GM18868 (cell line): ENCODE data around the gene RAP1B.

Experiments used
- ATAC-seq: cut with Tn5 transposase; IDR thresholded peaks from one replicate; pipeline ENCODE4 v1.9.1; 2021; ENCODE audit warnings: mild to moderate bottlenecking, moderate library complexity; ENCODE audit not compliant: unreplicated experiment

RAP1B gene

DNA sequence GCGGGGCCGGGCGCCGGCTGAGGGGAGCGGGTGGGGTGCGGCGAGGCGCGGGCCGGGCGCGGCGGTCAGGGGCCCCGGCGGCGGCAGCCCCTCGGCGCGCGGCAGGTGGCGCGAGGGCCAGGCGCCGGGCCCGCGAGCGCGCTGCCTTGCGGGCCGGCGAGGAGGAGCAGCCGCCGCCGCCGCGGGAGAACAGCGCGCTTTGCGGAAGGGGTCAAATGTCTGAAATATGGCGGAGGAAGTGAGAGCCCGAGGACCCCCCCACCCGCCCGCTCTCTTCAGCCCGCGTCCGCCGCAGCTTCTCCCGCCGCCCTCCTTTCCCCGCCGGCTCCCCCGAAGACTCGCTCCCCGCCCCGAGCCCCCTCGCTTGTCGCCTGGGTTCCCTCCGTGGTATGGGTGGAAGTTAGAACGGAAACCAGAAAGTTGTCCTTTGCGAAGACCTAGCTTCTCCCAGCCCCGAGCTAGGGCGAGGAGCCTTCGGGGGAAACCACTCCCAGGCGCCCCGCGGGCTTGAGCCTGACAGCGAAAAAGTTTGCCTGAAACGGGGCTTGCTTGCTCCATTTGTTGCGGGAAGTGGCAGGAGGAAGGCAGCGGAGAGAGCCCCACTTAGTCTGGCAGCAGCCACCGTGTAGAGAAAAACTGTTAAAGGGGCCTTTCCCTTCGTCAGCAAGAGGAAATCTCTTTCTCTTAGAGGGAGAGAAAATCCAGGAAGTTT lies 551 bp downstream of the RAP1B start:
- ATAC-seq, result peak; percentile 25

DNA sequence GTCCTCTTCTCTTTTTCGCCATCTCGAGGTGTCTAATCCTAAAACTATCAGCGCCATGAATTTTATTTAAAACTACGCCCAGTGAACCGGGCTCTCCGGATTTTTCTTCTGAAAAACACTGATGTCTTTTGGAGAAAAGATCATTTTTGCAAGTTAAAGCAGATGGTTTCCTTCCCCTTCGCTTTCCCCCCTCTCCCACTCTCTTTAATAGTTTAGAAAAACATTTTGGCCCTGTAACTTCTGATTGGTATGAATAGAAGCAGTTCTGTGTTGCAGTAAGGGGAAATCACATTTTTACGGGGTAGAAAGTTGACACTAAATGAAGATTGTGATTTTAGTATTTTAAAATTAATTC lies 1.1 kb downstream of the RAP1B start:
- no peak for ATAC-seq

DNA sequence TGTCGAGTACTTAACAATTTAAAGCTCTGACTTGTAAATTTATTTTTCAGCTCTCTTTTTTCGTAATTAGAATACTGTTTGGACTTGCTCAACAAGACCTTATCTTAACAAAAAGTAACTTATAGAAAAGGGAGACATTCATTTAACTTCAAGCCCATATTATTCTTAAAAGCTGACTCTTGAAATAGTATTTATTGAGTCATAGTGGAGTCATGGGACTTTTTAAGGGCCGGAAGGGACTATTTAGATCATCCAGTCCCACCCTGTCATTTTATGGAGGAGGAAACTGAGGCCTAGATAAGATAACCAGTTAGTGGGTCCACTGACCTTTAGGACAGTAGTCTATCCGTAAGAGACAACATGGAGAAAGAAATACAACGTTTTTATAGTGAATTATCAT lies 1.5 kb downstream of the RAP1B start:
- ATAC-seq, result no peak

DNA sequence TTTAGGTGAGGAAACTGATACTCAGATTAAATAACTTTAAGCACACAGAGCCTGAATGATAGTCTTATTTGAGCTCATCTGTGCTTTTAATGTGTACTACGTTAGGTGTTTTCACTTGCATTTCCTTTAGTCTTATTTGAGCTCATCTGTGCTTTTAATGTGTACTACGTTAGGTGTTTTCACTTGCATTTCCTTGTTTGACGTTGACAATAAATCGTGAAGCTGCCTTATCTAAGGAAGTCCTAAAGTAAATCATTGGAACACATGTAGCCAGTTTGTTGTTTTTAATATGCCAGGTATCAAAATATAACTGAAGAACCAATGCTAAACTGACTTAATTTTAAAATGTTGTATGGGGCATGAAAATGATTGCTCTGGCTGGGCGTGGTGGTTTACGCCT lies 2.0 kb downstream of the RAP1B start:
- ATAC-seq, result no peak

DNA sequence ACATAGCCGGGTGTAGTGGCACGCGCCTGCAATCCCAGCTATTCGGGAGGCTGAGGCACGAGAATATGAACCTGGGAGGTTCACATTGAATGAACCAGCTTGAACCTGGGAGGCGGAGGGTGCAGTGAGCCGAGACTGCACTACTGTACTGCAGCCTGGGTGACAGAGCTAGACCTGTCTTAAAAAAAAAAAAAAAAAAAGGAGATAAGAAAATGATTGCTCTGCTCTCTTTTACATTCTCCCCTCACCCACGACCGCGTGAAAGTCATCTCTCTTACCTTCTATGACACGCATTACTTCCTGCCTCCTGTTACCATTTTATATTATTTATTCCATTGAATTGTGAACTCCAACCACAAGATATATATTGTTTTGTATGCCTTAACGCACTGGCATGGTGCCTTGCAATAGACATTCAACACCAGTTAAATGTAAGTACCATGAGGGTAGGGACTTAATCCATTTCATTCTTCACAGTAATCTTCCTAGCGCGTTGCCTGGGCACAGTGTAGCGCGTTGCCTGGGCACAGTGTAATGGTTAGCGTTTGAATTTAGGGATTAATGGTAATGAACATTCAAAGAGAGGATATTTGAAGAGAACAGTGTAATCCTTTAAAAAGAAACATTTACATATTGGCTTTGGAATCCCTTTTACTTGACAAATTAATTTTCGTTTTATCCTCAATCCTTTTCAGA lies 2.7 kb downstream of the RAP1B start:
- no peak for ATAC-seq

DNA sequence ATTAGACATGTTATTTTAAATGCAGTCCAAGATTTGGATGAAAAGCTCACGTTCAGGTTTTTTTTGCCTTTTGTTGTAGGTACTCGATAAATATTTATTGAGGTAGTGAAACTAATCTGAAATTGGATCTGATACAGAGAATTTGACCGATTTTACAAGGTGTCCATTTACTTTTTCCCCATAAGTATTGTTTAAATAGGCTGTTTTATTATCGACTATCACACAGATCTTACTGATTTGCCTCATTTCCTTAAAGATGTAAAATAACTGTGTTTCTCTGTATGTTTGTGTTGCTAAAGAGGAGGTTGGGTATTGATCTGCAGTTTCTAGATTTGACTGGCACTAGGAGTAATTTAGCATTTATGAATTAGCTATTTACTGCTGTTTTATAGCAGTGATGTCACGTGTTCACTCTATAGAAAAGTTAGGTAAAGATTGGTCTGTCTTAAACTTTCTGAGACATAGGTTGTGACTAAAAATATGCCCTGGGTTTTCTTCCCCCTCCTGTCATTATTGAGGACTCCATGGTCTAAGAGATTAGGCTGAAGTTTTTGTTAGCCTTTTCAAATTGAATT lies 3.5 kb downstream of the RAP1B start:
- ATAC-seq, result no peak

DNA sequence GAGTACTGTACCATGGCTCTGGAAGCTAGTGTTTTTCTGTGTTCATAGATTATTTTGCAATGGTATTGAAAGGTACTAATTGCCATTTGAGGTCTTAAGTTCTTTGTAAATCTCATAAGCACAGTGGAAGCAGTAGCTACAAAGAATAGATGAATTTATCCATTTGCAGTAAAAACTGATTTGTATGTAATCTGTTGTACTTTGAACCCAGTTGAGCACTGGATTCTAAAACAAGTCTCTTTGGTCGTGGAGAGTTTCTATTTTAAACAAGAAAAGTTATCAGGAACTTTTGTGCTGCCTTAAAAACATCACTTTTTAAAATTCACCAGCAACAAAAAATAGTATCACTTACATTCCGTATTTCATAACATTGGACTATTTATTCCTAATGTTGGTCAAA lies 4.1 kb downstream of the RAP1B start:
- no peak for ATAC-seq

DNA sequence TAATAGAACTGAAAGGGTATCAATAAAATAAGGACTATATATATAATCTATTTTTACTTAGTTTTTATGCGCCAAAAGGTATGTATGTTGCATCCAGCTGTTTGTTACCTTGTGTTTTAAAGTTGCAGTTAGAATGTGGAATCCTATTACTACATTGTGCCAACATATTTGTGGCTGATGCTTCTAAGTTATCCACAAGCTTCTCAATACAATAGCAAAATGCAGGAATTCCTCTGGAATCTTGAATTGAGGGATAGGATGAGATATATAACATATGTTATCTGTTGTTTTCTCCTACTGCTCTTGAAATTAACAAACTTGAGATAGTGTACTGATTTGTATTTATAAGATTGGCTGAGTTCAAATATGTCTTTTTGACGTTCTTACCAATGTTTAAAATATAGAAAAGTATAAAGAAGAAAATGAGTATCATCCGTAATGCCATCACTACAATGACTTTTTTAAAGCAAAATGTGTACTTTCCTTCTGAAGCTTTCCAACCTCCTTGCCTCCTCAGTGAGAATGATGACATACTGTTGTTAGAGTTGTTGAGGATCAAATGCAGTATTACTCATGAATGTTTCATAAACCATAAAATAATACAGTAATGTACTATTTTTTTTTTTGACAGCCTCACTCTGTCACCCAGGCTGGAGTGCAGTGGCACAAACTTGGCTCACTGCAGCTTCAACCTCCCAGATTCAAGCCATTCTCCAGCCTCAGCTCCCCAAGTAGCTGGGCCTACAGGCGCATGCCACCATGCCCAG lies 6.6 kb downstream of the RAP1B start:
- no peak for ATAC-seq

DNA sequence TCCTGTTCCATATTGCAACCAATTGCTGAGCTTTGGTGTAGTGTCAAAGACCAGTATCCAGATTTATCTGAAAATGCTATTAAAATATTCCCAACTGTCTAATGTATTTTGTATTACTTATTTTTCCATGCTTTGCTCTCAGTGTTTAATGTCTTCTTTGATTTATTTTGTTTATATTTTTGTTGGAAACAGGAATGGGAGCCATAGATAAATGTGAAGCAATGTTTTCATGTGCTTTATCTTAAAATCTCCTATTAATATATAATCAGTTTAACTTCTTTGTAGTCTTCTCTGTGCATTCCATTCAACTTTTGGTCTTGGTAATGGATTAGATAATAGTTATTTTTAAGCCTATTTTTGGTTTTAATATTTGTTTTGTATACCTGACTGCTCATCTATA lies 8.8 kb downstream of the RAP1B start:
- no peak for ATAC-seq

DNA sequence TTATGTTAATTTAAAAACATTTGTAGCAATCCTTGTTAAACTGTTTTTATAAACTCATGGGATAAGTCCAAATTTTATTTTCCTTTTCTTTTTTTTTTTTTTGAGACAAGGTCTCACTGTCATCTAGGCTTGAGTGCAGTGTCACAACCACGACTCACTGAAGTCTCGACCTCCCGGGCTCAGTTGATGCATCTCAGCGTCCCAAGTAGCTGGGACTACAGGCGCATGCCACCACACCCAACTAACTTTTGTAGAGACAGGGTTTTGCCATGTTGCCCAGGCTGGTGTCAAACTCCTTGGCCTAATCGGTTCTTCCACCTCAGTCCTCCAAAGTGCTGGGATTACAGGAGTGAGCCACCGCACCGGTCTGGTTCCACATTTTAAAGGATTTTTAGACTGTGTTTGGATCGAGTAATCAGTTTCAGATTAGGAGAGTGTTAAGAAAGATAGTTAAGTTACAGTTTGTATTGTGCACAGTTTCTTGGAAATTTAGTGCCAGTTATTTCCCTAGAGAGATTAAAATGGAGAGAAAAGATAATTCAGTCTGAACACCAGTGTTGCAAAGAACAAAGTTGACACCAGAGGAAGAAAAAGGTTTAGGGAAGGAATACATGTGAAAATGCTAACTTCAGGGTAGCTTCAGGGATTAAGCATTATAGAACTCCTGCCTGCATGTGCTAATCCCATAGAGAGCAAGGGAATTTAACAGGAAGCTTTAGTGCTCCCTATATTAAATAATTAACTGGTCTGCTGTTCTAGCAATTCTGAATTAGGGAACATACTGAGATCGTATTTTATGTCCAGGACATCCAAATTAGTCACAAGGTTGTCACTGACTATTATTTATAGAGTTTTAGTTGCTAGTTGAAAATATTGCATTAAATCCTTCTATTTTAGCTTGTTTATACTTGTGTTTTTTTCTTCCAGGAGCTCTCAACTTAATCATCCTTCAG lies 10.1 kb downstream of the RAP1B start:
- no peak for ATAC-seq

DNA sequence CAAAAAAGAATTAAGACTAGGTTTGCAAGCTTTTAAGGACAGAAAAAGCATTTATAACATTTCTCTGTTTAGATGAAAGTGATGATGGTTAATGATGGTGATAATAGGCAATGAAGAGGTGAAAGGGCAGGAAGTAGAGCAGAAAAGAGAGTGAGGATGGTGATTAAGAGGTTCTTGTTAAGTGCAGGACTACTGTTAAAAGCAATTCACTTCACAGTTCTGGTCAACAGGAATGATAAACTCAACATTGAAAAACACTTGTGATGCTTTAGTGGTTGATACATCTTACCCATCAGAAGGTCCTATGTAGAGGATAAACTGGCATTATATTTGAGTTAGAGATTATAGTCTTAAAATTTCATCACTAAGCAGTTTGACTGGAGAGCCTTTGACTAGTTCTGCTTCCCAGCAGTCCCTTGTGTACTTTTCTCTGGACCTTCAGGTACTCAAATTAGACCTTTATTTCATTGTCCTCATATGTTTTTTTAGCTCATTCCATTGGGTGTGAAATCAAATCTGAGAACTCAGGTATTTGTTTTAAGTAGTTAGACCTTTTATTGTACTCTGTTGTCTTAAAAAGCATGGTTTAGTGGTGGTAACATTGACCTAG lies 10.9 kb downstream of the RAP1B start:
- ATAC-seq, result no peak

DNA sequence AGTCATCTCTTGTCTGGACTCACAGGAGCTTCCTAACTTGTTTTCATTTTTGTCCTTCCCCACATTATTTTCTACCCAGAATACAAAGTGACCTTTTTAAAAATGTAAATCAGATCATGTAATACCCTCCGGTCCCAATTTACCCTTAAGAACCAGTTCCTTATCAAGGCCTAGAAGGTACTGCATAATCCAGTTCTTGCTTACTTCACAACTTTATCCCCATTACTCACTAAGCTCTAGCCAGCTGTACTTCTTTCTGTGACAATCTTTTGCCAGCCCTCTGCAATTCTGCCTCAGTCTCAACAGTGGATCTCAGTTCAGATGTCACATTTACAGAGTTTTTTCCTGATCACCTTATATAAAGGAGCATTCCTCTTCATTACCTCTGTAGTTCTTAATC lies 11.6 kb downstream of the RAP1B start:
- no peak for ATAC-seq

DNA sequence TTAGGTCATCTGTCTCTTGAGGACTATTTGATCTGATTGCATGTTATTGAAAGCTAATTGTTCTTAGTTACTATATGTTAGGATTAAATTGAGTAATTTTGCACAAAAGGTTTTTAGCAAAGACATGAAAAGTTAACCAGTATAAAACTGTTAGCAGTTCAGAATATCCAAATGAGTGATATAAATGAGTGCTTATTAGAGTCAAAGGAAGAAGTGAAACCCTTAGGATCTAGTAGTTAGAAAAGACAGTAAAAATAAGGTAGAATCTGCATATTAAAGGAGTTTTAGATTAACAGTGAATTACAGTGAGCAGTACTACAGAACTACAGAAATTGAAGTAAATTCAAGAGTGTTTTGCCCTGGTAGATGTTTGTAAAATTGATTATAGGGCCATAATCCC lies 12.4 kb downstream of the RAP1B start:
- ATAC-seq, result no peak

DNA sequence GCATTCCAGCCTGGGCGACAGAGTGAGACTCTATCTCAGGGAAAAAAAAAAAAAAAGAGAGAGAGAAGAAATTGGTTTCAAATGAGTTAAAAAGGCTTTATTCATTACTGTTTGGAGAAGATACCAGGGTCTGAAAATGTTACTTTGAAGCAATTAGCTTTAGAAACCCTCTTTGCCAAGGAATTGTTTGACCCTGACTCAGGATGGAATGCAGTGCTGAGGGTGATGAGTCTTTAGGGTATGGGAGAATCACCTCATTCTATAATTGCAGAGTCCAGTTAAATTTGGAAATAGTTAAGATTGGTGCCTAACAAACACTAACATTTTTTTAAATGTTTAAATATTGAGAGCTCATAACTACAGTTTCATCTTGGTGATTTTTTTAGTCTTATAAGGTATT lies 13.3 kb downstream of the RAP1B start:
- ATAC-seq, result no peak

DNA sequence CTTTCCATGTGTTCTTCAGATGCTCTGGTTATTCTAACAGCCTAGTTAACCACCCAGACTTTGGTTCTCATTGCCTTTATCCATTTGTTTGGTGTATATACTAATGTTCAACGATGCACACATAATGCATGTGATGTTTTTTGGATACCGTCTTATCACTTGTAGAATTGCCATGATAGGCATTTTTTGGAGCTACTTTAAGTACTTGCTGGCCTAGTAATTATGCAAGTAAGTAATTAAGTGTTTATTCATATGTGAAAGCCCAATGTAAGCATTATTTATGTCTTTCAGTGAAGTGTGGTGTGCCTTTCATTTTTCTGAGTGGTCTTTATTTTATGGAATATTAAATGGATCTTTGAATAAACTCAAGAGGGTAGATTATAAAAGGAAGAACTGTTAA lies 14.2 kb downstream of the RAP1B start:
- ATAC-seq, result no peak

DNA sequence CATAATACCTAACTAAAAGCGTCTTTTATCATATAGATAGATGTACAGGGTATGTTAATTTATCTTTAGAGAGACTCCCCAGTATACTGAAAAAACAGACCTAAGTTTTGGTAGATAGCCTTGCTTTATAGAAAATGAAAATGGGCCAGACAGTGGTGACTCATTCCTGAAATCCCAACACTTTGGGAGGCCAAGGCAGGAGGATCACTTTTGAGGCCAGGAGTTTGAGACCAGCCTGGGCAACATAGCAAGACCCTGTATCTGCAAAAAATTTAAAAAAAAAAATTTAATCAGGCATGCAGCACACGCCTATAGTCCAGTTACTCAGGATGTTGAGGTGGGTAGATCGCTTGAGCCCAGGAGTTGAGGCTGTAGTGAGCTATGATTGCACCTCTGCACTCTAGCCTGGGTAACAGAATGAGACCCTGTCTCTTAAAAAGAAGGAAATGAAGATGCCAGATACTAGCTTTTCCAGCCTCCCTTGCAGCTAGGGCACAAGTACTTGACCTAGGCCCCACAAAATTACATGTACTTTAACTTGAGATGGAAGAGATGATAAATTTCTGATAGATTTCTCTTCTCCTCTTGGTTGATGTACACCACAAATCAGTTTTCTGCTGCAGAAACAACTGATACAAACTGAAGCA lies 17.1 kb downstream of the RAP1B start:
- ATAC-seq, result no peak

DNA sequence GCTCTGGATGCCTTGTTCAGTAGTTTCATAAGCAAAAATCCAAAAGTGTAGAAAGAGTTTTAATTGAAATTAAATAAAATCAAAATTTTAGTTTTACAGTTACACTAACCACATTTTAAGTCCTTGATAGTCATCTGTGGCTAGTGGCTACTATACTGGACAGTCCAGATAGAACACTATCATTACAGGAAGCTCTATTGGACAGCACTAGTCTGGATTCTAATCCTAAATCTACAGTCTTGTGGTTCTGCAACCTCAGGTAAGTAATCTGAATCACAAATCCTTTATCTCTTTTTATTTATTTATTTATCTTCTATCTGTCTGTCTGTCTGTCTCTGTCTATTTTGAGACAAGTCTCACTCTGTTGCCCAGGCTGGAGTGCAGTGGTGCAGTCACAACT lies 18.0 kb downstream of the RAP1B start:
- no peak for ATAC-seq

DNA sequence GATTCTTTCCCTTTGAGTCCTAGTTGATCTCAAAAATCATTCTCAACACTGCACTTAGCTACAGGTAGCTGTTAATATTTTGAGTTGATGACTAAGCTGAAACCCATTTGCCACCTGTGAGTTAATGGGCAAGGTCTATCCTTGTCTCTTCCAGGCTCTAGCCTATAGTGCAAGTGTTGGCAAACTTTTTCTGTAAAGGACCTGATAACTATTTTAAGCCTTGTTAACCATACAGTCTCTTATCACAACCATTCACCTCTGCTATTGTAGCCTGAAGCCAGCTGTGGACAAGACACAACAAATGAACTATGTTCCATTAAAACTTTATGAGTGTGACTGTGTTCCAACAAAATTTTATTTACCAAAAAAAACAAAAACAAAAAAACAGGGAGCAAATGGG lies 19.4 kb downstream of the RAP1B start:
- ATAC-seq, result no peak

DNA sequence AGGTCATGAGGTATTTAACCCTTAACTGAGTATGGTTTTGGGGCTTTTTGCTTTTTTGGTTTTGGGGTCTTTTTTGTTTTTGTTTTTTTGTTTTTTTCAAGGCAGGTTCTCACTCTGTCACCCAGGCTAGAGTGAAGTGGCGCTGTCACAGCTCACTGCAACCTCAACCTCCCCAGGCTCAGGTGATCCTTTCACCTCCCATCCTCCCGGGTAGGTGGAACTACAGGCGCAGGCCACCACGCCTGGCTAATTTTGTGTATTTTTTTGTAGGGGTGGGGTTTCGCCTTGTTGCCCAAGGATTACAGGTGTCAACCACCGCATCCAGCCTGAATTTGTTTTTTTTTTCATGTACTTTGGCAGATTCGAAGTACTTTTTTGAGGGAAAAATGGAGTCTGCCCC lies 19.9 kb downstream of the RAP1B start:
- peak; percentile 38 for ATAC-seq

DNA sequence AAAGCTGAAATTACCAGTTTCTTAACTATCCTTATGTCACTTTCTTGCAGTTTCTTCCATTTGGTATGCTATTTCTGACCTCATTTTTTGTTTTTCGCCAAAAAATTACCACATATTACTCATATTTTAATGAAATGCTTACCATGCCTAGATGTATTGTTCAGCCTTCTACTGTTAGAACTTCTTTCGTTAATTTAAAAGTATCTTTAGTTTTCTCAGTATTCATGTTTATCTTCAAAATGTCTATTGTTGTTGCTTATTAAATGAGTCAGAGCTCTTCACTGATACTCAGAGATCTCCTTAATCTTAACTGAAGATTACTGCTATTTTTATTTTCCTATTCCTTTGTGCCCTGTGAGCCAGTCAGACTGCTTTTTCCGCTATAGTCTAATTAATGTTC lies 20.5 kb downstream of the RAP1B start:
- ATAC-seq, result no peak
